ENCODE results near the gene ZNHIT2.

Gene ZNHIT2

DNA sequence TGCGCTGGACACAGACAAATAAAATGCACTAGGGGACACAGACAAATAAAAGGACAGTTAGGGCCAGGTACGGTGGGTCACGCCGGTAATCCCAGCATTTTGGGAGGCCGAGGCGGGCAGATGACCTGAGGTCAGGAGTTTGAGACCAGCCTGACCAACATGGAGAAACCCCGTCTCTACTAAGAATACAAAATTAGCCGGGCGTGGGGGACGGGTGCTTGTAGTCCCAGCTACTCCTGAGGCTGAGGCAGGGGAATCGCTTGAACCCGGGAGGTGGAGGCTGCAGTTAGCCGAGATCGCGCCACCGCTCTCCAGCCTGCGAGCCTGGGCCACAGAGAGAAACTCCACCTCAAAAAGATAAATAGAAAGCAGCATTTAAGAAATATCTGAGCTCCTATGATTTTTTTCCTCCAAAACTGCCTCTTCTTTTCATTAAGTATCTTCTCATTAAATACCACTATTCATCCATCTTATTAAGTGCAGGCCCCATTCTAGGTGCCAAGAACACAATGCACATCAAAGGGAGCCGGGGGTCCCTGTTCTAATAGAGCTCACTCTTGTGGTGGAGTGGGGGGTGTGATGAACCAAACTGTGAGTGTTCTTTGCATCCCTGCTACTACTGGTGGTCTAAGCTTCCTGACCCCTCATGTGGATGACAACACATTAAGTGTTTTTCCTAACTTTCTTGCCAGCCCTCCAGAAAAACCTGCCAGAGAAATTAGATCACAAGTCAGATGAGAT, 766 bp upstream of the ZNHIT2 start:
- Mint-ChIP-seq H3K9me3 (no peaks in the 10 kb centered on the region), H3K36me3 (ENCODE audit: low read depth) (peaks cover 56% of the 10 kb centered on the region), H3K4me1 (peaks cover 77% of the 10 kb centered on the region), H3K27me3 (no peaks in the 10 kb centered on the region), H3K27ac (peak overlapping the region; percentile 89), H3K4me3 (peak overlapping the region; percentile 86)
- no peak for ATAC-seq
- DNase-seq: no peak

DNA sequence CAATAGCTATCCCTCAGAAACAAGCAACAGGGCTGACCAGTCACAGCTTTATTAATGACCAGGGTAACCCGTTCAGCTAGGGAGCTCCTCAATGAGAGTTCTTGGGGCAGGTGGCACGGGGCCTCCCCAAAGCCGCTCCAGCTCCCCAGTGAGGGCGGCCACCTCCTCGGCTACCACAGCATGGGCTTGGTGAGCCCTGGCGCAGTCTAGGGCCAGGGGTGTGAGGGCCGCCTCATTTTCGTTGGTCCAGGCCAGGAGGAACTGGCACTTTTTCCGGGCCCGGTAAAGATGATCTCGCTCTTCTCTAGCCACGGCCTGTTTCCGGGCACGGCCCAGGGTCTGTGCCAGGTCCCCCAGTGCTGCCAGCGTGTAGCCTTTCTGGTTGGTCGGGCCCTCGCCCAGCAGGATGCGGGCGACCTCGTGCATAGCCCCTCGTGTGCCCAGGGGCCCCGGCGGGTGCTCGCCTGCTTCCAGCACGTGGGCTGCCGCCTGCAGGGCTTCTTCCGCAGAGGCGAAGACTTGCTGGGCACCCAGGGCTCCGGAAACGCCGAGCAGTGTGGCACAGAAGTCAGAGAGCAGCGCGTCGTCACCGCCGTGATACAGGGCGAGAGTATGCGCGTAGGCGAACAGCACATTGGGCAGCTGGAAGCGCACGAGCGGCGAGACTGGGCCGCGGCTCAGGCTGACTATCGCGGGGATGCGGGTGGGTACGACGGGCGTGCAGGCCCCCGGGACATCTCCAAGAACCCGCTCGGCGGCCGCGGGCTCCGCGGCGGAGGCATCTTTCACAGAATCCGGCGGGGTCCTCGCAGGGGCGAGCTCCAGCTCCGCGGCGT, 913 bp downstream of the ZNHIT2 start:
- peak; percentile 69 for DNase-seq
- ATAC-seq: peak; percentile 16
- Mint-ChIP-seq H3K4me1 (peaks cover 76% of the 10 kb centered on the region), H3K27ac (peak overlapping the region; percentile 95), H3K36me3 (ENCODE audit: low read depth) (peaks cover 48% of the 10 kb centered on the region), H3K27me3 (no peaks in the 10 kb centered on the region), H3K9me3 (no peaks in the 10 kb centered on the region), H3K4me3 (peak overlapping the region; percentile 86)

DNA sequence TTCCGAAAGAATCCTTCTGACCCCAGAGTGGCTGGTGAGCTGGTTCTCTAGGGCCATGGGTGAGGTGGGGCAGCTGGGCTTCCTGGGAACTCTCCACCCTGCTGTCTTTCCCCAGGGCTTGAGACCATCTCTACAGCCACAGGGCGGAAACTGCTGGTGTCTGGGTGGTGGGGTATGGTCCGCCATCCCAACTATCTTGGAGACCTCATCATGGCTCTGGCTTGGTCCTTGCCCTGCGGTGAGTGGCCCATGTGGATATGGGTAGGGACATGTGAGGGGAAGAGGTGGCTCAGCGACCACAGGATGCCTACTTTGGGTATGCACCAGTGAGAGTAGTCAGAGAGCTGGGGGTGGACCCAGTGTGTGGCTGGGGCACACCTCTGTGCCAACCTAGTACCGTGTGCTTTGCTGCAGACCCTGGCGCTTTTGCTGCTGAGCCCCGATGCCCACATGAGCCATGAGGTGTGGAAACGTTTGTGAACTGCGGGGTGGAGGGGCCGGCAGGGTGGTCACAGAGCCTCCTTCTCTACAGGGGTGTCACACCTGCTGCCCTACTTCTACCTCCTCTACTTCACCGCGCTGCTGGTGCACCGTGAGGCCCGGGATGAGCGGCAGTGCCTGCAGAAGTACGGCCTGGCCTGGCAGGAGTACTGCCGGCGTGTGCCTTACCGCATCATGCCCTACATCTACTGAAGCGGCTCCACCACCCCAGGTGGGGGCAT, 2.0 kb downstream of the ZNHIT2 start:
- no peaks in the 10 kb centered on the region for H3K27me3 Mint-ChIP-seq
- peaks cover 37% of the 10 kb centered on the region for H3K36me3 Mint-ChIP-seq (ENCODE audit: low read depth)
- DNase-seq: no peak
- no peaks in the 10 kb centered on the region for H3K9me3 Mint-ChIP-seq
- peak overlapping the region; percentile 86 for H3K4me3 Mint-ChIP-seq
- peak overlapping the region; percentile 95 for H3K27ac Mint-ChIP-seq
- peaks cover 73% of the 10 kb centered on the region for H3K4me1 Mint-ChIP-seq
- ATAC-seq: no peak

DNA sequence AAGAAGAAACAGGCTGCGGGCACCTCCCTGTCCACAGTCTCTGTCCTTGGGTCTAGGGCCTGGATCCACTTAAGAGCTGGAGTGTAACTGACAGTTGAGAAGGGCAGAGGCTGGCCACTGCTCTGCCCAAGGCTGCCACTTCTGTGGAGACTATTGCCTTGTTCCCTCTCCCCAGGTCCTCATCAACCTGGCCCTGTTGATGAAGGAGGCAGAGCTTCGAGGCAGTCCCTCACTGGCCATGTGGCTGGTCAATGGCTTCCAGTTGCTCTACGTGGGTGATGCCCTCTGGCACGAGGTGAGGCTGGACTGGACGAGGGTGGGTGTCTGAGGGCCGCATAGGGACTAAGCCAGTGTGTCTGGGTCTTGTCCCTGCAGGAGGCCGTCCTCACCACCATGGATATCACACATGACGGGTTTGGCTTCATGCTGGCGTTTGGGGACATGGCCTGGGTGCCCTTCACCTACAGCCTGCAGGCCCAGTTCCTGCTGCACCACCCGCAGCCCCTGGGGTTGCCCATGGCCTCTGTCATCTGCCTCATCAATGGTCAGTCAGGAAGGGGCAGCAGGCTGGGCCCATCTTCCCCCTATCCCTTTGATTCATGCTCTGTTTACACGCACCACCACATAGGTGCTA, 2.8 kb downstream of the ZNHIT2 start:
- ATAC-seq: no peak
- H3K4me1 Mint-ChIP-seq: peaks cover 70% of the 10 kb centered on the region
- no peak overlapping the region for H3K27ac Mint-ChIP-seq
- H3K36me3 Mint-ChIP-seq (ENCODE audit: low read depth): peaks cover 29% of the 10 kb centered on the region
- H3K27me3 Mint-ChIP-seq: no peaks in the 10 kb centered on the region
- H3K9me3 Mint-ChIP-seq: no peaks in the 10 kb centered on the region
- H3K4me3 Mint-ChIP-seq: peak overlapping the region; percentile 79
- no peak for DNase-seq

DNA sequence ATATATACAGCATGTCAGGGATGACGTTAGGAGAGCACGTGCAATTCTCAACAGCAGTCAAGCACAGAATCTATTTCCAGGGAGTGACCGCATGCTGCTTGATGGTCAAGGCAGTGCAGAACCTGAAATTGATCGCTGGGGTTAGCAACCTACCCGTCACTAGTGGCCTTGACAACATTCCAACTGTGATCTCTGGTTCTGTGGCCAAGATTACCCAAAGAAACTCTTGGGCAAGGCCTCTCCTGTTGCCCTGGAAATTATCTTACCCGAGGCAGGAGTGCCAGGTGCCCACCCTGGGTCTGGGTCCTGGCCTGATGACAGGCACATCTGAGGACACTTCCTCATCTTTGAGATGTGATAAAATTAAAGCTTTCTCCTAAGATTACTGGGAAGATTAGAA, 3.7 kb downstream of the ZNHIT2 start:
- Mint-ChIP-seq H3K36me3 (ENCODE audit: low read depth) (peaks cover 23% of the 10 kb centered on the region), H3K27ac (no peak overlapping the region), H3K4me1 (peaks cover 62% of the 10 kb centered on the region), H3K4me3 (peak overlapping the region; percentile 79), H3K9me3 (no peaks in the 10 kb centered on the region), H3K27me3 (no peaks in the 10 kb centered on the region)
- DNase-seq (no peak), ATAC-seq (no peak)

DNA sequence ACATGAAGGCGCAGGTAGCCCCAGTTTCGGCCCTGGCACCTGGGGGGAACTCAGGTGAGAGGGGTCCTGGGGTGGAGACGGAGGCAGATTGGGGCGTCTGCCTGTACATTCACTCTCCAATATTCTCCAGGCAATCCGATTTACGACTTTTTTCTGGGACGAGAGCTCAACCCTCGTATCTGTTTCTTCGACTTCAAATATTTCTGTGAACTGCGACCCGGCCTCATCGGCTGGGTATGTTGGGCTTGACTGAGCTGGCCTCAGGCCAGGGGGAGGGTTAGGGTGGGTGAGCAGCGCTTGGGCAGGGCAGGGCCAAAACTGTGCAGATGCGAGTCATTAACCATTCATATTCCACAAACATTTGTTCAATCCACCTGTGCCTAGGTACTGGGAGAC, 4.1 kb downstream of the ZNHIT2 start:
- Mint-ChIP-seq H3K36me3 (ENCODE audit: low read depth) (peaks cover 18% of the 10 kb centered on the region), H3K4me1 (peaks cover 57% of the 10 kb centered on the region), H3K4me3 (peak overlapping the region; percentile 79), H3K27me3 (no peaks in the 10 kb centered on the region), H3K27ac (peak overlapping the region; percentile 67), H3K9me3 (no peaks in the 10 kb centered on the region)
- DNase-seq (no peak), ATAC-seq (no peak)

DNA sequence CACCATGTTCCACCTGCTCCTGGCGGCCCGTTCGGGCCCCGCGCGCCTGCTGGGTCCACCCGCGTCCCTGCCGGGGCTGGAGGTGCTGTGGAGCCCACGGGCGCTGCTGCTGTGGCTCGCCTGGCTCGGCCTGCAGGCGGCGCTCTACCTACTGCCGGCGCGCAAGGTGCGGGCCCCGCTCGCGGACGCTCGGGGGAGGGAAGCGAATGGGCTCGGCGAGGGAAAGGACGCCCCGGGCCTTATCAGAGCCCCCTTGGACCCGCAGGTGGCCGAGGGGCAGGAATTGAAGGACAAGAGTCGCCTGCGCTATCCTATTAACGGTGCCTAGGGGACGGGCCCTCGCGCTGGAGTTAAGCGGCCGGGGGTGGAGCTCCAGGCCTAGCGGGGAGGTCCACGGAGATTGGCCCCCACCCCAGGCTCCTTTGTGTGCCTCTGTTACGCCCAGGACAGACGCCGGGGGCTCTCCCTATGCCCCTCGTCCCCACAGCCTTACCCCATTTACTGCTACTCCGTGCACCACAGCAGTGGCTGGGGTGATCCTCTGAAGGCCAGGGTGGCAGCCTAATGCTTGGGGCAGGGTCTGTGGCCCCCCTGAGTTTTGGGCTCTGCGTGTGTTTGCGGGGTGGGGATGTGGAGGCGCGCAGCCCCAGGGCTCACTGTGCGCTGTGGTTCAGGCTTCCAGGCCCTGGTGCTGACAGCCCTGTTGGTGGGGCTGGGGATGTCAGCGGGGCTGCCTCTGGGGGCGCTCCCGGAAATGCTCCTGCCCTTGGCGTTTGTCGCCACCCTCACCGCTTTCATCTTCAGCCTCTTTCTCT, 4.7 kb downstream of the ZNHIT2 start:
- ATAC-seq: peak; percentile 36
- peaks cover 52% of the 10 kb centered on the region for H3K4me1 Mint-ChIP-seq
- peak overlapping the region; percentile 79 for H3K4me3 Mint-ChIP-seq
- H3K36me3 Mint-ChIP-seq (ENCODE audit: low read depth): peaks cover 15% of the 10 kb centered on the region
- peak overlapping the region; percentile 67 for H3K27ac Mint-ChIP-seq
- H3K27me3 Mint-ChIP-seq: no peaks in the 10 kb centered on the region
- peak; percentile 82 for DNase-seq
- no peaks in the 10 kb centered on the region for H3K9me3 Mint-ChIP-seq

DNA sequence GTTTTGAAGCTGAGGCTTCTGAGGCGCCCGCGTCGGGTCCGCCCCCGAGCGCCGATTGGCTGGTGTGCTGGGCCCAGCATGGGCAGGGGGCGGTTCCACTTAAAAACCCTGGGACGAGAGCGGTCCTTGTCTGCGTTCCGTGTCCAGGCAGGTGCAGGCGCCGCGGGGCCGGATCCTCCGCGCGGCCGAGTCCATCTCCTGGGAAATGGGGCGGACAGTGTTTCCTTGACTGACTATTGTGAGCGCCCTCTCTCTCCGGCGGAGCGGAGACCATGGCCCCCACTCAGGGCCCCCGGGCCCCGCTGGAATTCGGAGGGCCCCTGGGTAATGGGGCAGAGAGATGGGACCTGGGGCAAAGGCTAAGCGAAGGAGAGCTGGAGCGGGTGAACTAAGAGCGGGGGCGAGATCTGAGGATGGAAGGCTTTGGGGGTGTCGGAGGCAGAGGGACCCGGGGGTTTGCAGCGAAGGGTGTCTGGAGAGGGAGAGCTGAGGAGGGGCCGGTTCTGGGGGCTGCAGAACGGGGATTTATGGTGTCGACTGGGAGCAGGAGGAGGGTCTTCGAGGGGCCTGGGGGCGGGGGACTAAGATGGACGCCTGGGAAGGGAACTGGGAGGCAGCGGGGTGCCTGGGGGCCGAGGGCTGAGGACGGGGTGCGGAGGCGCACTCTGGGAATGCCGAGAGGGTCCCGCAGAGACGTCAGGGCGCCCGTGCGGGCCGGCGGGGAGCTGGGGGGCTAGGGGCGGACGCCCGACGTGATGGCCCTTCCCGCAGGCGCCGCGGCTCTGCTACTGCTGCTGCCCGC, 5.6 kb downstream of the ZNHIT2 start, which contains the start of gene TM7SF2:
TM7SF2 (plus strand) TSS at position 129 of the 802 bp plus-strand sequence; CDS start at position 273, 144 bp downstream.
- Mint-ChIP-seq H3K9me3 (no peaks in the 10 kb centered on the region), H3K27me3 (no peaks in the 10 kb centered on the region), H3K4me3 (peak within 1 kb of the TSS; percentile 79), H3K4me1 (peaks cover 48% of the 10 kb centered on the region), H3K27ac (peak within 1 kb of the TSS; percentile 81), H3K36me3 (ENCODE audit: low read depth) (peaks cover 12% of the 10 kb centered on the region)
- ATAC-seq (peak; percentile 72), DNase-seq (peak; percentile 97)

DNA sequence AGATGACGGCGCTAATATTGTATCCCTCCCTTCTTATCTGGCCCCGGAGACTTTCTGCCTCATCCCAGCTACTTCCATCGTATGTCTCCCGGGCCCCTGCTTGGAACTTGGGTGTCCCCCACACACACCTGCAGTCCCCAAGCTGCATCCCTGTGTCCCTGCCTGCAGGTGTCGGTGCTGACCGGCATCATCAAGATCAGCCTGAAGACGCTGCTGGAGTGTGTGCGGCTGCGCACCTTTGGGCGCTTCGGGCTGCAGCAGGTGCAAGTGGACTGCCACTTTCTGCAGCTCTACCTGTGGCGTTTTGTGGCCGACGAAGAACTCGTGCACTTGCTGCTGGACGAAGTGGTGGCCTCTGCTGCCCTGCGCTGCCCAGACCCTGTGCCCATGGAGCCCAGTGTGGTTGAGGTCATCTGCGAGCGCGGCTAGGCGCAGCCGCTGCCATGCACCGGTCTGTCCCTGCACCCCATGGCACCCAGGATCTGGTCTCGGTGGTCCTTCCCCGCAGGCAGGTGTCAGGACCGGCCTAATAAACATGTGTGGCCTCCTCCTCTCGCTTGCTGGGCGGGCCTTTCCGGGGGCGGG, 6.2 kb downstream of the ZNHIT2 start:
- Mint-ChIP-seq H3K27me3 (no peaks in the 10 kb centered on the region), H3K27ac (no peak overlapping the region), H3K9me3 (no peaks in the 10 kb centered on the region), H3K4me3 (peak overlapping the region; percentile 79), H3K36me3 (ENCODE audit: low read depth) (peaks cover 10% of the 10 kb centered on the region), H3K4me1 (peaks cover 44% of the 10 kb centered on the region)
- DNase-seq (no peak), ATAC-seq (no peak)

DNA sequence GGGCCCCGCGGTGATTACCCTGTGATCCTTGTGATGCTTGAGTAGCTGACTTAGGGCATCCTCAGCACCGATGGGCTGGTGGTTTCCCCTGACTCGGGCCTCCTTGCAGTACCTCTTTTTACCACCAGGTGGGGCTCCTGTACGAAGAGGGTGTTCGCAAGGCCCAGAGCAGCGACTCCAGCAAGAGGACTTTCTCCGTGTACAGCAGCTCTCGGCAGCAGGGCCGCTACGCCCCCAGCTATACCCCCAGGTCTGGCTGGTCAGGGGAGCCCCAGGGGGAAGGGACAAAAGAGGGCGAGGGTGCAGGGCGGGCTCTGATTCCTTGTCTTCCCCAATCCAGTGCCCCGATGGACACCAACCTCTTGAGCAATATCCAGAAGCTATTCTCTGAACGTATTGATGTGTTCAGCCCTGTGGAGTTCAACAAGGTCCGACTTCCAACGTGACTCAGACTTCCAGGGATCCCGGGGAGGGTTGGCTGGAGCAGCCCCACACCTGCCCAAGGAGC, 7.1 kb downstream of the ZNHIT2 start:
- Mint-ChIP-seq H3K4me3 (no peak overlapping the region), H3K4me1 (peaks cover 36% of the 10 kb centered on the region), H3K27me3 (no peaks in the 10 kb centered on the region), H3K27ac (no peak overlapping the region), H3K36me3 (ENCODE audit: low read depth) (peaks cover 9% of the 10 kb centered on the region), H3K9me3 (no peaks in the 10 kb centered on the region)
- ATAC-seq: peak; percentile 52
- peak; percentile 98 for DNase-seq

DNA sequence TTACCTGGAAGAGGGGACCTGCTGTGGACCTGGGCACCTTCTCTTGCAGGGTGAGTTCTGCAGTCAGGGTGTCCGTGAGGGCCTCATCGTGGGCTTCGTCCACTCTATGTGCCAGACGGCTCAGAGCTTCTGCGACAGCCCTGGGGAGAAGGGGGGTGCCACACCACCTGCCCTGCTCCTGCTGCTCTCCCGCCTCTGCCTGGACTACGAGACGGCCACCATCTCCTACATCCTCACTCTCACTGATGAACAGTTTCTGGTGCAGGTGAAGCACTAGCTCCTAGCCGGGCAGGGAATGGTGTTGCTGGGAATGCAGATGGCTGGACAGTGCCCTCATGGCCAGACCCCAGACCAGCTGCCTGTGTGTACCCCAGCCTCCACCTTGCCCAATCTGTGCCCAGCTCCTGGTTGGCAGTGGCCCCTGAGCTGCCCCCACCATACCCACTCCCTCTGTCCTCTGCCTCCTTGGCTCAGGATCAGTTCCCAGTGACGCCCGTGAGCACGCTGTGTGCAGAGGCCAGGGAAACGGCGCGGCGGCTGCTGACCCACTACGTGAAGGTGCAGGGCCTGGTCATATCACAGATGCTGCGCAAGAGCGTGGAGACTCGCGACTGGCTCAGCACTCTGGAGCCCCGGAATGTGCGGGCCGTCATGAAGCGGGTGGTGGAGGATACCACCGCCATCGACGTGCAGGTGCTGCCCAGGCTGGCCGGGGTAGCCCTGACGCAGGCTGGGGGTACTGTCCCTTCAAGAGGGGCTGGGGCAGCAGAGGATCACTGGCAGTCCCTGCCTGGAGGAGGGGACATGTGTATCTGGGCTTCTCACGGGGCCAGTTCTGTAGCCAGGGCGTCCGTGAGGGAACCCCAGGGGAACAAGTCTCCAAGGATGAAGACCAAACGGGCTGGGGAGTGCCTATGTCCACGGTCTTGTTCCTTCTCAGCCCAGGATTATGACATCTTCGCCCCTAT, 8.0 kb downstream of the ZNHIT2 start:
- Mint-ChIP-seq H3K4me1 (peaks cover 34% of the 10 kb centered on the region), H3K27me3 (no peaks in the 10 kb centered on the region), H3K4me3 (no peak overlapping the region), H3K36me3 (ENCODE audit: low read depth) (peaks cover 10% of the 10 kb centered on the region), H3K9me3 (no peaks in the 10 kb centered on the region), H3K27ac (no peak overlapping the region)
- DNase-seq (no peak), ATAC-seq (no peak)

Measured in activated naive CD8-positive, alpha-beta T cell treated with anti-CD3 and anti-CD28 coated beads, Interleukin-2, amount 50 U/mL, for 24 hours (primary cell).